ENCODE results near the gene KNSTRN. TPM values are rescaled to one million over a fixed set of nuclear protein-coding genes. Genes with fewer than 3 reads are reported as not detected.

KNSTRN gene
- total RNA-seq, 3 donors from 2014 or later (not counting 1 experiment from before 2014, with no cell fraction given), result 5.4 to 7.6 (median 5.6) TPM

- Mint-ChIP-seq H3K4me3 (peak overlapping the region; percentile 65), H3K27ac (peak overlapping the region in 1 of 2 donors; percentile 63), H3K4me1 (peaks cover 19 to 49% of the 10 kb centered on the region in 2 donors), H3K36me3 (no peaks in the 10 kb centered on the region), H3K27me3 (ENCODE audit: low read depth in 2 of 2) (peaks cover 13 to 27% of the 10 kb centered on the region in 2 donors), H3K9me3 (no peaks in the 10 kb centered on the region)
- no peak for ATAC-seq
- DNase-seq, result peak in 1 of 2 donors; percentile 39
- Histone ChIP-seq H3K9me3 (ENCODE audit: control insufficient read depth, insufficient read depth, low read length) (no peaks in the 10 kb centered on the region), H3K4me3 (ENCODE audit: low read length) (no peak overlapping the region), H3K4me1 (ENCODE audit: control insufficient read depth, insufficient read depth, low read length) (peaks cover 40% of the 10 kb centered on the region), H3K27me3 (ENCODE audit: control insufficient read depth, insufficient read depth, low read length) (peaks cover 30% of the 10 kb centered on the region), H3K36me3 (ENCODE audit: control insufficient read depth, insufficient read depth, low read length) (no peaks in the 10 kb centered on the region), H3K27ac (ENCODE audit: low read length) (no peak overlapping the region)
- intact Hi-C loops (cut with micrococcal nuclease), result no loop called here
- WGBS (ENCODE audit: insufficient coverage), result under 1% methylated on average over 31 of the region's 39 CpGs
- no peak for TF ChIP-seq CTCF (IDR thresholded peaks at IDR 0.05)
Measured at GRCh38 chr15:40436116-40436891, 53.8 kb downstream of the KNSTRN start.

GRCh38 chr15:40436892-40437751 is 54.6 kb downstream of the KNSTRN start:
- Mint-ChIP-seq H3K9me3 (no peaks in the 10 kb centered on the region), H3K27me3 (ENCODE audit: low read depth in 2 of 2) (peaks cover 13 to 27% of the 10 kb centered on the region in 2 donors), H3K36me3 (no peaks in the 10 kb centered on the region), H3K4me1 (peaks cover 19 to 54% of the 10 kb centered on the region in 2 donors), H3K27ac (peak overlapping the region in 1 of 2 donors; percentile 63), H3K4me3 (peak overlapping the region; percentile 65)
- Histone ChIP-seq H3K9me3 (ENCODE audit: control insufficient read depth, insufficient read depth, low read length) (no peaks in the 10 kb centered on the region), H3K4me1 (ENCODE audit: control insufficient read depth, insufficient read depth, low read length) (peaks cover 40% of the 10 kb centered on the region), H3K27me3 (ENCODE audit: control insufficient read depth, insufficient read depth, low read length) (peaks cover 30% of the 10 kb centered on the region), H3K36me3 (ENCODE audit: control insufficient read depth, insufficient read depth, low read length) (no peaks in the 10 kb centered on the region), H3K4me3 (ENCODE audit: low read length) (no peak overlapping the region), H3K27ac (ENCODE audit: low read length) (no peak overlapping the region)
- 19% methylated on average over 14 of the region's 17 CpGs for WGBS (ENCODE audit: insufficient coverage)
- DNase-seq (peak in 1 of 2 donors; percentile 36), ATAC-seq (no peak)
- intact Hi-C loops (cut with micrococcal nuclease), result no loop called here
- no peak for TF ChIP-seq CTCF (IDR thresholded peaks at IDR 0.05)

GRCh38 chr15:40437752-40438687 is 55.5 kb downstream of the KNSTRN start:
- H3K4me3 Mint-ChIP-seq, result no peak overlapping the region
- WGBS (ENCODE audit: insufficient coverage), result 78% methylated on average over 21 of the region's 21 CpGs
- ATAC-seq, result no peak
- H3K4me1 Mint-ChIP-seq, result peaks cover 27 to 57% of the 10 kb centered on the region in 2 donors
- Histone ChIP-seq H3K9me3 (ENCODE audit: control insufficient read depth, insufficient read depth, low read length) (no peaks in the 10 kb centered on the region), H3K27me3 (ENCODE audit: control insufficient read depth, insufficient read depth, low read length) (peaks cover 30% of the 10 kb centered on the region), H3K27ac (ENCODE audit: low read length) (no peak overlapping the region), H3K36me3 (ENCODE audit: control insufficient read depth, insufficient read depth, low read length) (no peaks in the 10 kb centered on the region), H3K4me3 (ENCODE audit: low read length) (no peak overlapping the region), H3K4me1 (ENCODE audit: control insufficient read depth, insufficient read depth, low read length) (peaks cover 43% of the 10 kb centered on the region)
- H3K27ac Mint-ChIP-seq, result peak overlapping the region in 1 of 2 donors; percentile 48
- H3K27me3 Mint-ChIP-seq (ENCODE audit: low read depth in 2 of 2), result peaks cover 13 to 27% of the 10 kb centered on the region in 2 donors
- DNase-seq, result no peak
- no peaks in the 10 kb centered on the region for H3K36me3 Mint-ChIP-seq
- no peaks in the 10 kb centered on the region for H3K9me3 Mint-ChIP-seq
- intact Hi-C loops (cut with micrococcal nuclease), result no loop called here
- TF ChIP-seq CTCF (IDR thresholded peaks at IDR 0.05), result no peak
